ENCODE measurements around the gene TSC22D4. TPM values are rescaled to one million over a fixed set of nuclear protein-coding genes. Genes with fewer than 3 reads are reported as not detected.

Gene TSC22D4
- total and polyA plus RNA-seq, 2 experiments from 2014 or later: 14.6 to 24.9 TPM

GRCh38 chr7:100428967-100429636 lies 49.9 kb downstream of the TSC22D4 start (continued):
- TF ChIP-seq CTCF (conservative IDR thresholded peaks at IDR 0.05; ENCODE audit: low read depth in 2 of 2): no peak
- TF ChIP-seq POLR2AphosphoS5 (IDR thresholded peaks at IDR 0.05; ENCODE audit: low read depth): peak; percentile 86
- no peak for TF ChIP-seq NANOG (IDR thresholded peaks at IDR 0.05; ENCODE audit: borderline replicate concordance)
- no peak for TF ChIP-seq STAT1 (IDR thresholded peaks at IDR 0.05; ENCODE audit: unreplicated experiment)
- TF ChIP-seq ZNF114 (CRISPR knock-in tag; IDR thresholded peaks at IDR 0.05): no peak
- no peak for TF ChIP-seq ZNF331 (CRISPR knock-in tag; IDR thresholded peaks at IDR 0.05; ENCODE audit: low read depth)
- TF ChIP-seq REST (IDR thresholded peaks at IDR 0.05; ENCODE audit: unreplicated experiment): no peak
- TF ChIP-seq EZH2phosphoT487 (IDR thresholded peaks at IDR 0.05; ENCODE audit: unreplicated experiment): no peak
- TF ChIP-seq JUNB (IDR thresholded peaks at IDR 0.05; ENCODE audit: unreplicated experiment): no peak
- peak; percentile 93 for TF ChIP-seq CREB1 (CRISPR knock-in tag; IDR thresholded peaks at IDR 0.05; ENCODE audit: low read depth)
- TF ChIP-seq ETS1 (IDR thresholded peaks at IDR 0.05): peak; percentile 17; the same call in 1 of the 2 replicates
- no peak for TF ChIP-seq EZH2 (IDR thresholded peaks at IDR 0.05; ENCODE audit: low read depth, unreplicated experiment)
